Vagina (tissue), 2 donors: ENCODE results near the gene CREB5. TPM values are rescaled to one million over a fixed set of nuclear protein-coding genes. Genes with fewer than 3 reads are reported as not detected.

Experiments
- DNase-seq, 2 donors: peaks; one replicate each; pipeline ENCODE4 v3.0.0-alpha.2; 2017; ENCODE audit errors: extremely low spot score in 2 of 2
- H3K27ac ChIP-seq: fragments of 200-600 bp; sonication (generic); one replicate; pipeline ENCODE4 v1.5.1; 2019
- H3K27me3 ChIP-seq: fragments of 200-600 bp; sonication (generic); one replicate; pipeline ENCODE4 v1.5.1; 2019
- H3K36me3 ChIP-seq, 2 donors: fragments of 200-600 bp; sonication (generic); one replicate each; pipeline ENCODE4 v1.5.1; 2017 to 2019
- H3K4me1 ChIP-seq: fragments of 200-600 bp; sonication (generic); one replicate; pipeline ENCODE4 v1.5.1; 2019
- H3K4me3 ChIP-seq, 2 donors: fragments of 200-600 bp; sonication (generic); 1 replicate in 1 of 2; 2 replicates in 1 of 2; pipeline ENCODE4 v1.5.1; 2016 to 2019
- H3K9me3 ChIP-seq: fragments of 200-600 bp; sonication (generic); one replicate; pipeline ENCODE4 v1.5.1; 2019
- CTCF ChIP-seq, 3 experiments: fragments of 450-650 bp in 2 of 3; fragments of 200-600 bp in 1 of 3; sonication (generic) in 1 of 3; IDR thresholded peaks; one replicate each; pipeline ENCODE4 v1.5.1; 2017 to 2019; ENCODE audit warnings: antibody characterized with exemption in 3 of 3, mild to moderate bottlenecking in 2 of 3, moderate library complexity in 2 of 3
- POLR2A ChIP-seq, 2 donors: fragments of 450-650 bp; IDR thresholded peaks; one replicate each; pipeline ENCODE4 v1.6.1; 2017; ENCODE audit warnings: antibody characterized with exemption in 2 of 2, mild to moderate bottlenecking in 2 of 2, moderate library complexity in 2 of 2
- POLR2AphosphoS5 ChIP-seq, 2 donors: sonication (generic); formaldehyde crosslinking; IDR thresholded peaks; one replicate each; pipeline ENCODE4 v1.9.0; 2017; ENCODE audit warnings: antibody characterized with exemption in 2 of 2, mild to moderate bottlenecking in 2 of 2, low read depth in 1 of 2; ENCODE audit not compliant: insufficient read depth in 1 of 2
- intact Hi-C: fragments of 100-400 bp; cut with DNase I; formaldehyde crosslinking; loops from one replicate; pipeline ENCODE4 v1.15.1; 2023
- total RNA-seq: library from RNA; depleted of rRNA; stranded (reverse); fragments of >200 nt; gene quantifications from one replicate; pipeline ENCODE4 v1.2.3, GENCODE V29; 2016

The CREB5 gene
- total RNA-seq, 1 donor from 2014 or later, result 23.1 TPM

- Histone ChIP-seq H3K4me3 (no peak overlapping the region), H3K27ac (no peak overlapping the region), H3K27me3 (no peaks in the 10 kb centered on the region), H3K4me1 (no peaks in the 10 kb centered on the region), H3K36me3 (no peaks in the 10 kb centered on the region), H3K9me3 (no peaks in the 10 kb centered on the region)
- no peak for DNase-seq
- no peak for TF ChIP-seq POLR2AphosphoS5 (IDR thresholded peaks at IDR 0.05; ENCODE audit: insufficient read depth in 1 of 2, low read depth in 1 of 2)
- no peak for TF ChIP-seq POLR2A (IDR thresholded peaks at IDR 0.05)
- TF ChIP-seq CTCF (IDR thresholded peaks at IDR 0.05), result no peak
- intact Hi-C loops, result no loop called here
Measured at GRCh38 chr7:28747854-28748253, 335.5 kb downstream of the CREB5 start.

DNA sequence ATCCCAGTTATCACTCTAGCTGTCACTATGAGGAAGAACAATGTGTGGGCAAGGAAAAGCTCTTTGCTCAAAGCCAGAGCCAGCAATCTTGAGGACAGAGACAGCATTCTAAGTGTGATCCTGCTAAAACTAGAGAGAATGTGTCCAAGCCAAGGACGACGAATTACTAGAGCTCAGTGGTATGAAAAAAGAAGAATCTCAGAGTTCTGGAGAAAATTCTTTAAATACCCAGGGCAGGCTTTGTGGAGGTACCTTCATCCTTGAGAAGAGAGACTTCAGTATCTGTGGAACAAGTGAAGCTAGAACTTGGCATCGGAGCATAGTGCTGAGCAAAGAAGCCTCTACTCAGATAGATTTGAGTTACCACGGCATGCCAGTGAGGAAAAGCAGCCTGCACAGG is 336.0 kb downstream of the CREB5 start:
- Histone ChIP-seq H3K27me3 (no peaks in the 10 kb centered on the region), H3K36me3 (no peaks in the 10 kb centered on the region), H3K4me3 (no peak overlapping the region), H3K27ac (no peak overlapping the region), H3K4me1 (no peaks in the 10 kb centered on the region), H3K9me3 (no peaks in the 10 kb centered on the region)
- intact Hi-C loops, result no loop called here
- no peak for DNase-seq
- TF ChIP-seq CTCF (IDR thresholded peaks at IDR 0.05) (no peak), POLR2AphosphoS5 (IDR thresholded peaks at IDR 0.05; ENCODE audit: insufficient read depth in 1 of 2, low read depth in 1 of 2) (no peak), POLR2A (IDR thresholded peaks at IDR 0.05) (no peak)

- no peaks in the 10 kb centered on the region for H3K36me3 ChIP-seq
- intact Hi-C loops, result no loop called here
- no peaks in the 10 kb centered on the region for H3K27me3 ChIP-seq
- H3K4me3 ChIP-seq, result no peak overlapping the region
- TF ChIP-seq CTCF (IDR thresholded peaks at IDR 0.05) (no peak), POLR2AphosphoS5 (IDR thresholded peaks at IDR 0.05; ENCODE audit: insufficient read depth in 1 of 2, low read depth in 1 of 2) (no peak), POLR2A (IDR thresholded peaks at IDR 0.05) (no peak)
- H3K27ac ChIP-seq, result no peak overlapping the region
- DNase-seq, result no peak
- H3K4me1 ChIP-seq, result no peaks in the 10 kb centered on the region
- no peaks in the 10 kb centered on the region for H3K9me3 ChIP-seq
Measured at GRCh38 chr7:28748933-28749584, 336.7 kb downstream of the CREB5 start.

GRCh38 chr7:28749638-28750037 is 337.3 kb downstream of the CREB5 start:
- no peak for DNase-seq
- Histone ChIP-seq H3K27me3 (no peaks in the 10 kb centered on the region), H3K36me3 (no peaks in the 10 kb centered on the region), H3K4me1 (no peaks in the 10 kb centered on the region), H3K27ac (no peak overlapping the region), H3K9me3 (no peaks in the 10 kb centered on the region), H3K4me3 (no peak overlapping the region)
- intact Hi-C loops, result no loop called here
- no peak for TF ChIP-seq CTCF (IDR thresholded peaks at IDR 0.05)
- no peak for TF ChIP-seq POLR2A (IDR thresholded peaks at IDR 0.05)
- TF ChIP-seq POLR2AphosphoS5 (IDR thresholded peaks at IDR 0.05; ENCODE audit: insufficient read depth in 1 of 2, low read depth in 1 of 2), result no peak

- no peaks in the 10 kb centered on the region for H3K9me3 ChIP-seq
- H3K4me1 ChIP-seq, result no peaks in the 10 kb centered on the region
Measured at GRCh38 chr7:28750981-28751380, 338.7 kb downstream of the CREB5 start.

More at GRCh38 chr7:28750981-28751380, 338.7 kb downstream of the CREB5 start:
- intact Hi-C loops, result no loop called here
- Histone ChIP-seq H3K27me3 (no peaks in the 10 kb centered on the region), H3K36me3 (no peaks in the 10 kb centered on the region), H3K27ac (no peak overlapping the region), H3K4me3 (no peak overlapping the region)
- no peak for DNase-seq
- TF ChIP-seq CTCF (IDR thresholded peaks at IDR 0.05) (no peak), POLR2A (IDR thresholded peaks at IDR 0.05) (no peak), POLR2AphosphoS5 (IDR thresholded peaks at IDR 0.05; ENCODE audit: insufficient read depth in 1 of 2, low read depth in 1 of 2) (no peak)
